HepG2 (cell line): ENCODE measurements around the gene KIAA1328. TPM values are rescaled to one million over a fixed set of nuclear protein-coding genes. Genes with fewer than 3 reads are reported as not detected.

Source experiments
- ATAC-seq: fragments of 200-7000 bp; cut with Tn5 transposase; 3 replicates; pipeline ENCODE4 v1.9.1; 2020; ENCODE audit warnings: mild to moderate bottlenecking, moderate library complexity
- BruUV-seq: library from RNA; stranded (reverse); fragments of 400-500 nt; replicated peaks from 2 replicates; lab custom pipeline; 2021; lab: Mats Ljungman, UMichigan
- CTCF ChIA-PET: fragments of 300-600 bp; formaldehyde crosslinking; extraction: SDS; loops from one replicate; lab custom pipeline; 2021; ENCODE audit warnings: low total read pairs, inconsistent platforms, low intra/inter-chr PET ratio; lab: Yijun Ruan, JAX
- POLR2A ChIA-PET: fragments of 350-600 bp; sonication (Branson Sonifier 250); formaldehyde crosslinking; loops from one replicate; lab custom pipeline; 2020; ENCODE audit warnings: antibody characterized with exemption, inconsistent platforms; lab: Yijun Ruan, JAX
- DNase-seq: peaks from one replicate; pipeline ENCODE4 v3.0.0-alpha.2; 2015; ENCODE audit warnings: low spot score
- FAIRE-seq: peaks from 3 replicates; lab custom pipeline; 2011; peaks lifted over from hg19 to GRCh38; lab: Jason Lieb, UNC
- H2AFZ ChIP-seq: one replicate; pipeline ENCODE4 v1.6.1; 2011; ENCODE audit warnings: low read length, inconsistent platforms
- H3K27ac ChIP-seq: fragments of 300-600 bp; 3 replicates; pipeline ENCODE4 v1.8.0; 2011; ENCODE audit warnings: mixed run types, mild to moderate bottlenecking, mixed read lengths, low read length, inconsistent platforms; ENCODE audit not compliant: insufficient read depth; ENCODE audit errors: extremely low read length
- H3K27me3 ChIP-seq, 2 experiments: fragments of 200-600 bp in 1 of 2; 2 replicates in 1 of 2; 3 replicates in 1 of 2; pipeline versions ENCODE4 v1.6.0 to v1.8.0; 2011; ENCODE audit warnings: low read length in 2 of 2, mild to moderate bottlenecking in 2 of 2, moderate library complexity in 2 of 2, inconsistent platforms in 1 of 2; ENCODE audit not compliant: insufficient read depth in 2 of 2, control insufficient read depth in 1 of 2
- H3K36me3 ChIP-seq, 2 experiments: fragments of 200-600 bp in 1 of 2; replicated peaks in 1 of 2; 2 replicates in 1 of 2; 3 replicates in 1 of 2; pipeline versions ENCODE4 v1.5.1 to v1.8.0; 2011; ENCODE audit warnings: low read length in 2 of 2, inconsistent platforms in 1 of 2; ENCODE audit not compliant: insufficient read depth in 2 of 2, control insufficient read depth in 1 of 2
- H3K4me1 ChIP-seq: 2 replicates; pipeline ENCODE4 v1.5.1; 2012; ENCODE audit warnings: low read length, inconsistent platforms; ENCODE audit not compliant: insufficient read depth
- H3K4me2 ChIP-seq: 2 replicates; pipeline ENCODE4 v1.6.0; 2011; ENCODE audit warnings: low read depth, low read length, inconsistent platforms
- H3K4me3 ChIP-seq, 3 experiments: fragments of 200-600 bp in 1 of 3; sonication (generic), shearing (Covaris generic) in 1 of 3; replicated peaks in 1 of 3; 2 replicates each; pipeline ENCODE4 v1.5.1; 2011 to 2016; ENCODE audit warnings: low read length in 3 of 3, inconsistent platforms in 2 of 3, low read depth in 2 of 3, mild to moderate bottlenecking in 2 of 3, control low read depth in 1 of 3, mixed read lengths in 1 of 3; ENCODE audit not compliant: insufficient read depth in 1 of 3
- H3K79me2 ChIP-seq: one replicate; pipeline ENCODE4 v1.6.1; 2011; ENCODE audit warnings: low read length, inconsistent platforms; ENCODE audit not compliant: insufficient read depth
- H3K9ac ChIP-seq: 2 replicates; pipeline ENCODE4 v1.6.0; 2011; ENCODE audit warnings: mild to moderate bottlenecking, low read depth, low read length, inconsistent platforms; ENCODE audit not compliant: insufficient read depth
- H3K9me3 ChIP-seq: 2 replicates; pipeline ENCODE4 v1.5.1; 2012; ENCODE audit warnings: mild to moderate bottlenecking, low read length
- H4K20me1 ChIP-seq: 2 replicates; pipeline ENCODE4 v1.6.0; 2011; ENCODE audit warnings: inconsistent platforms, mild to moderate bottlenecking, low read length, moderate library complexity; ENCODE audit not compliant: insufficient read depth
- DNMT3B ChIP-seq: conservative IDR thresholded peaks from 2 replicates; pipeline ENCODE4 v1.6.1; 2016; ENCODE audit warnings: missing biosample characterization, control low read depth
- DPF2 ChIP-seq: sonication (generic); formaldehyde crosslinking; IDR thresholded peaks from 2 replicates; pipeline ENCODE4 v1.4.0; 2020; ENCODE audit warnings: mild to moderate bottlenecking, low read depth, missing genetic modification reagents, borderline replicate concordance
- MLLT10 ChIP-seq: sonication (generic); formaldehyde crosslinking; IDR thresholded peaks from 2 replicates; pipeline ENCODE4 v1.4.0; 2020; ENCODE audit warnings: missing genetic modification reagents
- ZNF274 ChIP-seq: sonication (generic); formaldehyde crosslinking; IDR thresholded peaks from 2 replicates; pipeline ENCODE4 v1.5.1; 2020; ENCODE audit warnings: mild to moderate bottlenecking, missing genetic modification reagents
- ZNF44 ChIP-seq: sonication (generic); formaldehyde crosslinking; IDR thresholded peaks from 2 replicates; pipeline ENCODE4 v1.5.1; 2020; ENCODE audit warnings: mild to moderate bottlenecking, missing genetic modification reagents
- ZNF572 ChIP-seq: sonication (generic); formaldehyde crosslinking; IDR thresholded peaks from 2 replicates; pipeline ENCODE4 v1.5.1; 2020; ENCODE audit warnings: mild to moderate bottlenecking, missing genetic modification reagents
- ZNF75D ChIP-seq: sonication (generic); formaldehyde crosslinking; IDR thresholded peaks from 2 replicates; pipeline ENCODE4 v1.8.1; 2023; ENCODE audit warnings: missing genetic modification reagents, mild to moderate bottlenecking, borderline replicate concordance
- WGBS: methylation state at CpG from one replicate; pipeline ENCODE4 v1.1.6; 2017; ENCODE audit warnings: low lambda C conversion rate; 5-methylcytosine and 5-hydroxymethylcytosine counted together
- in situ Hi-C: cut with HindIII; loops from 2 replicates; pipeline ENCODE4 v1.10.0; 2017; ENCODE audit warnings: low pct_unique_long_range_greater_than_20kb; ENCODE audit not compliant: extremely low pct_ligation_motif_present
- intact Hi-C: fragments of 100-400 bp; cut with micrococcal nuclease; formaldehyde crosslinking; loops from one replicate; pipeline ENCODE4 v1.10.0; 2022; ENCODE audit not compliant: unreplicated experiment
- polyA plus RNA-seq, 8 experiments: library from polyadenylated mRNA; depleted of rRNA in 3 of 8; stranded (reverse) in 7 of 8; unstranded in 1 of 8; fragments of >200 nt; fragmentation: Illumina TruSeq in 4 of 8; extraction: Trizol in 4 of 8; gene quantifications; 2 replicates each; pipeline versions ENCODE4 v1.2.1 to v1.2.3, GENCODE V29; 2011 to 2016; ENCODE audit warnings: low read depth in 4 of 8, missing spikeins in 1 of 8, mixed read lengths in 1 of 8; ENCODE audit not compliant: insufficient read depth in 1 of 8
- total RNA-seq, 5 experiments: library from RNA; depleted of rRNA; stranded (reverse); fragments of >200 nt; fragmentation: Illumina TruSeq; extraction: Trizol; gene quantifications; 2 replicates each; pipeline ENCODE4 v1.2.3, GENCODE V29; 2016; ENCODE audit warnings: low read depth in 1 of 5
- TF ChIP-seq, protein P1 (sequence below): sonication (generic); formaldehyde crosslinking; IDR thresholded peaks from 2 replicates; pipeline ENCODE4 v1.8.1; 2023; ENCODE audit warnings: mild to moderate bottlenecking, moderate library complexity, missing genetic modification reagents
- TF ChIP-seq, protein P2 (sequence below): IDR thresholded peaks from 2 replicates; pipeline ENCODE4 v1.6.1; 2012; ENCODE audit warnings: inconsistent platforms
- TF ChIP-seq, protein P3 (sequence below): IDR thresholded peaks from 2 replicates; pipeline ENCODE4 v1.6.1; 2012; ENCODE audit warnings: low read length, improper control_type of control experiment

Gene KIAA1328
- total and polyA plus RNA-seq, 2 of the 13 experiments (the other 11 are each of a cell fraction or from before 2014, with no cell fraction given), result 4.1 to 6.0 TPM

DNA sequence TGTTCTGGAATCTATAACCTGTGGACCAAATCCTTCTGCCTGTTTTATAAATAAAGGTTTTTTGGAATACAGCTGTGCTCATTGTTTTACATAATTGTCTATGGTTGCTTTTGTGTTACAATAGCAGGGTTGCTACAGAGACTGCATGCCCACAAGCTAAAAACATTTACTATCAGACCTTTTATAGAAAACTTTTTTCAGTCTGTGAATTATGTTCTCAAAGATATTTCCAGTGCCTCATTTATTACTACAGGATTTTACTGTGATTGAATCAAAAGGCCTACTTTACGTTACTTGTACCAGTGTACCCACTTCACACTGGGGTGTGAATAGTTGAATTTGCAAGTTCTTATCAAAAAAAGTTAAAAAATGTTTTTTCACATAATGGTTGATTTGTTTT lies 7.0 kb downstream of the KIAA1328 start:
- H3K9me3 ChIP-seq, result no peaks in the 10 kb centered on the region
- DNase-seq (no peak), ATAC-seq (no peak), FAIRE-seq (no peak)
- H2AFZ ChIP-seq, result no peak overlapping the region
- BruUV-seq, result no TSS peak
- no peaks in the 10 kb centered on the region for H4K20me1 ChIP-seq
- no peaks in the 10 kb centered on the region for H3K27me3 ChIP-seq
- TF ChIP-seq, protein P1, sequence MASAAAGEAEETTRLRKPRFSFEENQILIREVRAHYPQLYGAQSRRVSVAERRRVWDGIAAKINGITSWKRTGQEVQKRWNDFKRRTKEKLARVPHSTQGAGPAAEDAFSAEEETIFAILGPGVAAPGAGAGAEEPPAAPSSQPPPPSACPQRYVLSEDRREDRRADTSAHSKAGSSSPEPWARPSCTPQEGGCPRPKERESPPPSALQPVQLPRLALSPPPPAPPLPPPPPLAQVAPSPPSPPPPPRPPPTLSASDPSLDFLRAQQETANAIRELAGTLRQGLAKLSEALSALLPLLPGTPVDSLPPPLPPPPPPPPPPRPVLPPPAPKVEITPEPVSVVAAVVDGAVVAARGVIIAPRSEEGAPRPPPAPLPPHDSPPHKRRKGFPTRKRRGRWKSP, result no peak
- TF ChIP-seq, protein P2, sequence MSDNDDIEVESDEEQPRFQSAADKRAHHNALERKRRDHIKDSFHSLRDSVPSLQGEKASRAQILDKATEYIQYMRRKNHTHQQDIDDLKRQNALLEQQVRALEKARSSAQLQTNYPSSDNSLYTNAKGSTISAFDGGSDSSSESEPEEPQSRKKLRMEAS, result no peak
- TF ChIP-seq DPF2 (CRISPR knock-in tag) (no peak), ZNF274 (no peak), ZNF44 (CRISPR knock-in tag) (no peak), ZNF75D (CRISPR knock-in tag) (no peak), MLLT10 (no peak), ZNF572 (CRISPR knock-in tag) (no peak), DNMT3B (CRISPR knock-in tag) (no peak)
- TF ChIP-seq, protein P3, sequence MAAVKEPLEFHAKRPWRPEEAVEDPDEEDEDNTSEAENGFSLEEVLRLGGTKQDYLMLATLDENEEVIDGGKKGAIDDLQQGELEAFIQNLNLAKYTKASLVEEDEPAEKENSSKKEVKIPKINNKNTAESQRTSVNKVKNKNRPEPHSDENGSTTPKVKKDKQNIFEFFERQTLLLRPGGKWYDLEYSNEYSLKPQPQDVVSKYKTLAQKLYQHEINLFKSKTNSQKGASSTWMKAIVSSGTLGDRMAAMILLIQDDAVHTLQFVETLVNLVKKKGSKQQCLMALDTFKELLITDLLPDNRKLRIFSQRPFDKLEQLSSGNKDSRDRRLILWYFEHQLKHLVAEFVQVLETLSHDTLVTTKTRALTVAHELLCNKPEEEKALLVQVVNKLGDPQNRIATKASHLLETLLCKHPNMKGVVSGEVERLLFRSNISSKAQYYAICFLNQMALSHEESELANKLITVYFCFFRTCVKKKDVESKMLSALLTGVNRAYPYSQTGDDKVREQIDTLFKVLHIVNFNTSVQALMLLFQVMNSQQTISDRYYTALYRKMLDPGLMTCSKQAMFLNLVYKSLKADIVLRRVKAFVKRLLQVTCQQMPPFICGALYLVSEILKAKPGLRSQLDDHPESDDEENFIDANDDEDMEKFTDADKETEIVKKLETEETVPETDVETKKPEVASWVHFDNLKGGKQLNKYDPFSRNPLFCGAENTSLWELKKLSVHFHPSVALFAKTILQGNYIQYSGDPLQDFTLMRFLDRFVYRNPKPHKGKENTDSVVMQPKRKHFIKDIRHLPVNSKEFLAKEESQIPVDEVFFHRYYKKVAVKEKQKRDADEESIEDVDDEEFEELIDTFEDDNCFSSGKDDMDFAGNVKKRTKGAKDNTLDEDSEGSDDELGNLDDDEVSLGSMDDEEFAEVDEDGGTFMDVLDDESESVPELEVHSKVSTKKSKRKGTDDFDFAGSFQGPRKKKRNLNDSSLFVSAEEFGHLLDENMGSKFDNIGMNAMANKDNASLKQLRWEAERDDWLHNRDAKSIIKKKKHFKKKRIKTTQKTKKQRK, result no peak
- H3K4me1 ChIP-seq, result peaks cover 21% of the 10 kb centered on the region
- in situ Hi-C loops (no loop called here), intact Hi-C loops (no loop called here)
- ChIA-PET CTCF (no interaction called here), POLR2A (no interaction called here)
- no peak overlapping the region for H3K27ac ChIP-seq
- WGBS, result 90% methylated on average over 1 of the region's 1 CpG
- H3K4me2 ChIP-seq, result no peak overlapping the region
- H3K4me3 ChIP-seq, result no peak overlapping the region
- no peaks in the 10 kb centered on the region for H3K36me3 ChIP-seq
- no peak overlapping the region for H3K9ac ChIP-seq
- H3K79me2 ChIP-seq, result no peaks in the 10 kb centered on the region
